Limb (tissue), 2 donors: ENCODE measurements around the gene FADS3.
"Not testable (repeated sequence)": the region's sequence is repeated elsewhere in the genome, so short reads cannot be mapped to it uniquely, and the experiment has no call there.

Experiments used
- DNase-seq, 2 donors: peaks; one replicate each; pipeline ENCODE4 v3.0.0-alpha.2; 2016; ENCODE audit errors: extremely low spot score in 2 of 2

Gene FADS3

DNA sequence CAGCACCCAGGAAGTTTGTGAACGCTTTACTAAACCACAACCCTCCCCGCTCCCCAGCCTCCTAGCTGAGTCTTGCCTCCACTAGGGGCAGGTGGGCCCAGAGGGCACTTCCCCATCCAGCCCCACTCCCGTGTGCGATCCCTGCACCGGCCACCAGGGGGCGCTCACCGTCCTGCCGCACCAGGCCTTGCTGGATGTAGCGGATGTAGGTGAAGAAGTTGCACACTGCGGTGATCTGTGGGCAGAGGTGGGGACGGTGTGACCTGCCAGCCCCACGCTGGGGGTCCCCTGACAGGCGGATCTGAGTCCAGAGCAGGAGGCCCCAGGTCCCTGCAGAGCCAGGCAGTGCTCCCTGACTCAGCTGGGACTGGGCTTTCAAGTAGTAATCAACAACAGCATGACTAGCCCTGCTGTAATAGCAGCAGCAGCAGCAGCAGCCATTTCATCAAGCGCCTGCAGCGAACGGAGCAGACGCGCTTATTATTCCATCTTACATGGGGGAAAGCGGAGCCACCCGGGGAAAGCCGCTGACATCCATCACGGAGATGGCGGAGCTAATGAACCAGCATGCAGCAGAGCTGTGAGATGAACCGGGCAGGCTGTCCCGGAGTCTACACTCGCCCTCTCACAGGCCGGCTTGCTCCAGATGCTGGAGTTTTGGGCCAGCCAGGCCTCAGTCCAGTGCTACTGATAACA lies 7.9 kb upstream of the FADS3 start:
- peak; percentile 51 to 91 for DNase-seq

DNA sequence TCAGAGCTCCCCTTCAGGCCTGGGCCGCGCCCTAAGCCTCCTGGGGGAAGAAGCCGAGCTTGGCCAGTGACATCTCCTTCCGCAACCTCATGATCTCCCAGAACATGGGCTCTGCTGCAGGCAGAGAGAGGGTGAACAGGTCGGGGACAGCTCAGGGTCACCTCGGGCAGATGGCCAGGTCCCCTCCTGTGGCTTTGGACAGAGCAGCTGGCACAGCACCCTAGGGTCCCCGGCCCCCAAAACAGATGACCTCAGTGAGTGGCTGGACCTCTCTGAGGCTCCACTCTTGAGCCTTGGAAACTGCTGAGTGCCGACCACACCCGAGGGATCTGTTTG lies 6.9 kb upstream of the FADS3 start:
- DNase-seq = no peak

DNA sequence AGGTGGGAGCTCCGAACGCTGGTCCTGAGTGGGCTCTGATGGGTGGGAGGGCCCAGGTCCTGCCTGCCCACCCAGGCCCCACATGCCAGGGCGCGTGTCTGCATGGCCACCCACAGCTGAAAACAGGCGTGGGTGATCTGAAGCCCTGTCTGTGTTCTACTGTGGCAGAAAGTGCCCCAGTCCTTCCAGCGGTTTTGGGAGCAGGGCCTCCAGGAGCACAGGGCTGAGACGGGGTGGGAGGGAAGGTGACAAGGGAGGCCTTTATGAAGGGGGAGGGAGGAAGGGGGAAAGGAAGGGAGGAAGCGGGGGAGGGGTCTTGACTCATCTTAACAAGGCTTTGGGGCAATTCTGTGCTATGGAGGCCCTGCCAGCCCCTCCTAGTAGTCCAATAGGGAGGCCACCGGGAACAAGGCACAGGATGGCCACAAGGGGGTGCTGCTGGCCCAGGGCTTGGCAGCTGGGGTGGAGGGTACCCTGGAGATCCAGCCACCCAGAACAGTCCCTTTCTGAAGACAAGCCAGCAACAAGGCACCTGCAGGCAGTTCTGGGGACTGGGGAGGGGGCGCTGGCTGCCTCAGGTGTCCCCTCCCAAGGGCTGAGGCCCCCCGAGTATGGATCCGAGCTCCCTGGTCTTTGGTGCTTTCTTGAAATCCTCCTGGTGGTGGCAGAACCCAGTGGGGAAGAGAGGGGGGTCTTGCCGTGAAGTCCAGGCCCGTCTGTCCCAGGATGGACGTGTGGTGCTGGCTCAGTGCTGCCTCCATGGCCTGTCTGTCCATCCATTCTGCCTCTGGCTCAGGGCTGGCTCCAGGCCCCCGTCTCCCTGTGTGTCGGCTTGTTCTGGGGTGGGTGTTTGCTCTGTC lies 6.3 kb upstream of the FADS3 start:
- DNase-seq = peak in 1 of 2 donors; percentile 88

DNA sequence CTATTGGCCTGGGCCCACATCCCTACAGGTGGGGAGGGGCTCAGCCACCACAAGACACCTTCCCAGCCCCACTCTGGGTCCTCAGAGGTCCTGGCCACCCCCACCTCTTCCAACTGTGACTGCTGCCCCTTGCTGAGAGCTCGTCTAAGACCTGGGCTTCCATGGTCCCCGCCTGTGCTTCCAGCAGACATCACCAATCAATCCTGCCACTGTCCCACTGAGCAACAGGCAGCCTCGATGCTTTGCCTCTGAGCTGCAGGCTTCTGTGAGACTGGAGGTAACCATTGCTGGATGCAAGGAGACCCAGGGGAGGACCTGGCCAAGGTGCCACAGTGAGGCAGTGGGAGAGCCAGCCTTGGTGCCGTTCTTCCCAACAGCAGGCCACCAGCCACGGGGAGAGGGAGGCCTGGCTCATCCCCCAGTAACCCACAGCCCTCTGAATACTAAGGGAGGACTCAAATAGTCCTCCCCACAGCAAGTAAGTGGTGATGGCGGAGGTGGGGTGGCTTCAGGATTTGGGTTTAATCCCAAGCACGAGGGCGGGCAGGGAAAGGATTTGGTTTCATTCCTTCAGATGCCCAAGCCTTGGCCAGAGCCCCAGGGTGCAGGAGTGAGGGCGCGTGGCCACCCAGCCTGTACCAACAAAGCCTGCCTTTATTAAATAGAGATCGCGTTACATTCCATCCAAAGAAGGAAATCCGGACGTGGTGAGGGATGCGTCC lies 5.5 kb upstream of the FADS3 start:
- DNase-seq = no peak

DNA sequence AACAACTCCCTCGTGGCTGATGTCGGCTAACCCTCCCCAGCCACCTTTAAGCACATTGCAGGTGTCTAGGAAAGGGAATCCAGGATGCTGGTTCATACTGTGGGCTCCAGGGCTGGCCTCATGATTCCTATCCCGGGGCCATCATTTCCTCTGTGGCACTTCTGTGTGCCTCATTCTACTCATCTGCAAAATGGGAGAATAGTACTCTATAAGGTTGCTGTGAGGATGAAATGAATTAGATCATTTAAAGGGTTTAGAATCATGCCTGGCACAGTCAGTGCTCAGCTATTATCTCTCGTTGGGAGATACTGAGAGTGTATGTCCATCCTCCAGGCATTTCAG lies 4.3 kb upstream of the FADS3 start:
- no peak for DNase-seq

DNA sequence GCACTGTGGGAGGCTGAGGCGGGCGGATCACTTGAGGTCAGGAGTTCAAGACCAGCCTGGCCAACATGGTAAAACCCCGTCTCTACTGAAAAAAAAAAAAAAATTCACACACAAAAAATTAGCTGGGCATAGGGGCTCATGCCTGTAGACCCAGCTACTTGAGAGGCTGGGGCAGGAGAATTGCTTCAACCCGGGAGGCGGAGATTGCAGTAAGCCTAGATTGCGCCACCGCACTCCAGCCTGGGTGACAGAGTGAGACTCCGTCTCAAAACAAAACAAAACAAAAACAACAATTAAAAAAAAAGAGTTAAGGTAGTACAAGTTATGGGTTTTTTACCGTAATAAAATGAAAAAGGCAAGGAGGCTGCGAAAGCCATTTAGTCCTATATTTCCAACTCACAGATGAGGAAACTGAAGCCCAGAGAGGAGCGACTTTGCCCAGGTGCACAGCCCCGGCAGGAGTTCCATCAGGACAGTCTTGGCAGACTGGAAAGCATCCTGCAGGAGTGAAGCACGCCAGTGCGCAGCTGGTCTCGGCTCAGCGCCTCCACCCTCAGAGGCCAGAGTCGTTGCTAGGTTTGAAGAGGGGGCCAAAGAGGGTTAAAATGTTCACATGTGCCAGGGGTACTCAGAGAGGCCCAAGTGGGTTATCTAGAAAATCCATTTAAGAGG lies 3.8 kb upstream of the FADS3 start:
- DNase-seq = no peak

DNA sequence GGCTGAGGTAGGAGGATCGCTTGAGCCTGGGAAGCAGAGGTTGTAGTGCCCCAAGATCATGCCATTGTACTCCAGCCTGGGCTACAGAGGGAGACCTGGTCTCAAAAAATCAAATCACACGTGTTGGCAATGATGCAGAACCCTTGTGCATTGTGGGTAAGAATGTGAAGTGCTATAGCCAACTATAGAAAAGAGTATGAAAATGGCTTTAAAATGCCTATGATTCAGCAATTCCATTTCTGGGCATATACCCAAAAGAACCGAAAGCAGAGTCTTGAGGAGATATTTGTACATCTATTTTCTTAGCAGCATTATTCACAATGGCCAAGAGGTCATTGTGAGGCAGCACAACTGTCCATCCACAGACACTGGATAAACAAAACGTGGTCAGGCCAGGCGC lies 2.6 kb upstream of the FADS3 start:
- DNase-seq = peak in 1 of 2 donors; percentile 28

DNA sequence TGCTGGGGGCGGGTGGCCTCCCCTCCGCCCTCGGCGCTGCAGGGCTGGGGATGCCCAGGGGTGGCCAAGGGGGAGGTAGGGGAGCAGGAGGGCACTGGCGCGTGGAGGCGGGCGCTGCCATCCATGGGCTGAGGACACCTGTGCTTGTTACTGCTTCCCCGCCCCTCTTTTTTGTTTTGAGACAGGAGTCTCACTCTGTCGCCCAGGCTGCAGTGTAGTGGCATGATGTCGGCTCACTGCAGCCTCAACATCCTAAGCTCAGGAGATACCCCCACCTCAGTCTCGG lies 683 bp upstream of the FADS3 start:
- DNase-seq = no peak

DNA sequence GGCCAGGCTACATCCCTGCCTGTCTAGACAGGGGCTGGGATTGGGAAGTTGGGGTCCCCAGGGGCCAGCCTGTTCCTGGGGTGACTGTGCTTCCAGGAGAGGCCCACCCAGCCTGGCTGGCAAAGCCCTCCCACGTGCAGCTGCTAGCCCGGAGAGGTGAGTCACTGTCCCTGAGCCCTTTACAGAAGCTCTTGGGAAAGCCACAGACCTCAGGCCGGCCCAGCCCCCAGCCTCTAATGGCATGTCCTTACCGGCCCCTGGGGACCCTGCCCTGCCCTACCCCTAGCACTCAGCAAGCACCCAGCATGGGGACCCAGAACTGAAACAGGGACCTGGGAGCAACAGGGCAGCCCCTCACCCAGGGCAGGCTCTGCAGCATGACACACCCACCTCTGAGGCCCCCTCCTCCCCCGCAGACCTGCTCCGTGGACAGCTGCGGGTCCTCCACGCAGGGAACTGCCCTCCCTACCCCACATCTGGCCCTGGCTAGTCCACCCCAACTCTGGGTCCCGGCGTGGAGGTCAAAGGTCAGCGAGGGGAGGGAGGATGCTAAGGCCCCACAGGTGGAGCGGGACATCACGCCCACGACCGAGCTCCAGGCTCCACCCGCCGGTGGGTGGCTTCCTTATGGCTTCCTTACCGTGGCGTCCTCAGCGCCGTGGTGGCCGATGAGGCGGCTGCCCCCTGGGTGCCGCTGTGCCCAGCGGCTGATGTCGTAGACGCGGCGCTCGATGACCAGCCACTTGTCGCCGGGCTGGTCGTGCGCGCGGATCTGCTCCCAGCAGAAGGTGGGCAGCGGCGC lies 615 bp downstream of the FADS3 start:
- peak in 1 of 2 donors; percentile 60 for DNase-seq

DNA sequence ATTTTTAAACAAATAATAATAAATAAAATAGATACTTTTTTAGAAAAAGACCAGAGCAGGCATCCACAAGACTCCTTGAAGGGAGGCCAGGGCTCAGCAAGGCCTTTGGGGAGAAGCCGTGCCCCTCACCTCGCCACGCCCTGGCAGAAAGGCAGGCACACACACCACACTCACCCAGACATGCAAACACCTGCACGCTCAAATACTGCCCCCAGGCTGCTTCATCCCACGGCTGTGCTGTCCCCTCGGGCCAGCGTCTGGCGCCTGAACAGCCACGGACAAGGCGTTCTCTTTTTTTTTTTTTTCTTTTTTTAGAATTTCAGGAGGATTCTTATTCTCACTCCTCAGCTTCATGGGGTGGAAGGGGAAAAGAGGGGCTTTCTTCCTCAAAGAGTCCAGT lies 1.5 kb downstream of the FADS3 start:
- DNase-seq = no peak

DNA sequence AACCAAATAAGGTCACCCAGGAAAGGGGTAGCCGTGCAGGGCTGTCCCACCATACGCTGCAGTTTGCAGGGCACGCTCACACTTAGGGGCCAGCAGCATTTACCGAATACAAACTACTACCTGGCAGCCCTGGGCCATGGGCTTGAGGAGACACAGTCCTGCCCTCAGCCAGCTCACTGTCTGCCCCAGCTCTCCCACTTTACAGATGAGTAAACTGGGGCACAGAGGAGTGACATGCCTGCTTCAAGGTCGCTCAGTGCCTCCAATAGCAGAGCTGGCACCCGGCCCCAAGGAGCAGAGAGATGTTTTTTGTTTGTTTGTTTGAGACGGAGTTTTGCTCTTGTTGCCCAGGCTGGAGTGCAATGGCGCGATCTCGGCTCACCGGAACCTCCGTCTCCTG lies 2.8 kb downstream of the FADS3 start:
- DNase-seq = no peak

DNA sequence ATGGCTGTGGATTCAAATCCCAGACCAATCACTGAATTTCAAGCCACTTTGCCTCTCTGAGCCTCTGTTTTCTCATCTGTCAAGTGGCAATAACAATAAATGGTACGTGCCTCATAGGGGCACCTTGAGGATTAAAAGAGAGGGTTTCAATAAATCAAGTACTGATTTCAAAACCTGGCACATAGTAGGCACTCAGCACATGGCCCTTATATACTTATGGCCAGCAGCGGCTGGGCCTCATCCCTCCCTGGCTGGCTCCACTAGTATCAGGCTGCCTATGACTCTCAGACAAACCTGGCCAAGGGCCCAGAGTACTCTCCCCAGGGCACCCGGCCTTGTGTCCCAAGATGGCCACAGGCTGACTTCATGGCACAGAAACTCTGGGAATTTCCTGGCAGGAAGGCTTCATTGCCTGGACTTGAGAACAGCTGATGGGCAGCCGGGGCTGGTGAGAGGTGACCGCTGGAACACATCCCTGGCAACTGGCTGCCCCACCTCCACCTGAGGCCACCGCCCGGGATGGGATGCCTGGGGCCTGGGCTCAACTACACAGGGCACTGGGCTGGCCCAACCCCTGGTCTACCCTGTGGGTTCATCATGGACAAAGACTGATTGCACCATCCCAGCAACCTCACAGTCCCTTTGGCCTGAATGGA lies 3.4 kb downstream of the FADS3 start:
- DNase-seq = no peak

DNA sequence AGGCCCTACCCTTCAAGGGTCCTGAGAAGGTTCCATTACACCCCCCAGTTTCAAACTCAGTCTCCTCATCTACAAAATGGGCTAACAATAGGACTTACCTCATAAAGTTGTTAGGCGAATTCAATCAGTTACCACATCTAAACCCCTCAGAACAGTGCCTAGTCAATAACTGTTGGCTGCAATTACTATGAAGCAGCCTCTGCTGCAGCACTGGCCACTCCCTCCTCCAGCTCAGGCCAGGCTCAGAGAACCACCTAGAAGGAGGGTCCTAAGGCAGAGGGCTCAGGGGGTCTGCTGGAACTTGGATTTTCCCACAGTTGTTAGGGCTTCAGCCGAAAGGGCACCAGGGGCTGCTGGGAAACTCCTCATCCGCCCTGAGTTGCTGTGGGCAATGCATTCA lies 4.7 kb downstream of the FADS3 start:
- no peak for DNase-seq

DNA sequence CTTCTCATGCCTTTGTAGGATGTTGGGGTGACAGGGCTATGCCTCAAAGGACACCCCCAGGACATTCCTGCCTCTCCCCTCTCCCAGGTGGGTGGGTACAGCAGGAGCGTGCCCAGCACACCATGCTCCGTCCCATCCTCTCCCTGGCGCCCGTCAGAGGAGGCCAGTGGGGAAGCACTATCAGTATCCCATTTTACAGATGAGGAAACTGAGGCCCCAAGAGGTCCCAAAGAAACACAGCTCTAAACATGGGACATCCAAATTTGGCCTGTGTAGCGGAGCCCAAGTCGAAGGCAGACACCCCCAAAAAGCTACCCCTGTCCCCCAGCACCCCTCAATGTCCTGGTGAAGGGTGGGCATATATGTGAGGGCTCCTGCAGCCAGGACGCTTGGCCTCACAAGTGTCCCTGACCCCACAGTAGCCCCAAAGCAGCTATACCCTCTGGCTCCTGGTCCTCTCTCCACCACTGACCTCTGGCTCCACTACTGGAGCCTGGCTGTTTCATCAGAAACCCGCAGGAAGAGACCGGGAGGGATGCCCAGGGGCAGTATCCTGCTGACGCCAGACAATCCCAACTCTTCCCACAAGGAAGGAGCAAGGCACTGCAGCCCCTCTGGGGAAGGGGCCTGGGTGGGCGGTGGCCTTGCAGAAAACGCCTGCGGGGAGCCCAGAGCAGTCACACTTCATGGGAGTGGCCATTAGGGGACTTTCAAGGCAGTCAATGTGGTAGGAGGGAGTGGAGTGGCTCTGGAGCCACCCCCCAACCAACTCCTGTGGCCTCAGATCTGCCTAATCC lies 5.4 kb downstream of the FADS3 start:
- no peak for DNase-seq

DNA sequence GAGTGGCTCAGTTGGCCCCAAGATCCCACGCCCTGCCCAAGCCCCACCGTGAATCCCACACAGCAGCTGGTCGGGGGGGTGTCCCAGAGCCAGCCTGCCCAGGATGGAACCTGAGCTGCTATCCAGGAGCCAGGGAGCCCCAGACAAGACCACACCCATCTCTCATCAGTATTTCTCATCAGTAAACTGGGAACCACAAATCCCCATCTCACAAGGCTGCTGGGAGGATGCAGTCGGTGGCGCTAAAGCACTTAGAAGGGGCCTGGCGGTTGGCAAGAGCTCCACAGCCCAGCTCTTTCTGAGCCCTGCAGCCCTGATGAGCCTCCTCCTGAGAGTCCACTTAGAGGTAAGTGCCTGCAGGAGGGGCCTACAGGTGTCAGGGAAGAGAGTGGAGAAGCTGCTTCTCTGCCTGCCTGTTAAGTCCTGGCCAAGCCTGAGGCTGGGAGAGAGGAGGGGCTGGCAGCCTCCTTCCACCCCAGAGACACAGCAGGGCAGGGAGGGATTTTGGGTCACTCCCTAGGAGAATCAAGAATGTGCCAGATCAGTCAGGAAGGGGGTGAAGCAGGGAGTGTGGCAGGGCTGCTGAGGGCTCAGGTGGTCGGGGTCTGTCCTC lies 6.1 kb downstream of the FADS3 start:
- DNase-seq = no peak

DNA sequence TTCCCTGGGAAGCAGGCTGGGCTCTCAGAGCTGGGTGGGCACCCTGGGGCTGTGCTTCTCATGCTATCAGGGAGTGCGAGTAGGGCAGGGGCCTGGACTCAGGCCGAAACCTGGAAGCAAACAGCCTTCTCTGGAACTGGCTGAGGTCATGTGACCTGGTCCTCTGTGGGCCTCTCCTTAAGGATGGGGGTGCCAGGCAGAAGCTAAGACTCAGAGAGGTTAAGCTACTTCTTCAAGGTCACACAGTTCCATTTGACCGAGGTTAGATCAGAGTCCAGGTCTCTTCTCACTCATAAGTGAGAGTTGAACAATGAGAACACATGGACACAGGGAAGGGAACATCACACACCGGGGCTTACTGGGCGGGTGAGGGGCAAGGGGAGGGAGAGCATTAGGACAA lies 7.4 kb downstream of the FADS3 start:
- DNase-seq = no peak

DNA sequence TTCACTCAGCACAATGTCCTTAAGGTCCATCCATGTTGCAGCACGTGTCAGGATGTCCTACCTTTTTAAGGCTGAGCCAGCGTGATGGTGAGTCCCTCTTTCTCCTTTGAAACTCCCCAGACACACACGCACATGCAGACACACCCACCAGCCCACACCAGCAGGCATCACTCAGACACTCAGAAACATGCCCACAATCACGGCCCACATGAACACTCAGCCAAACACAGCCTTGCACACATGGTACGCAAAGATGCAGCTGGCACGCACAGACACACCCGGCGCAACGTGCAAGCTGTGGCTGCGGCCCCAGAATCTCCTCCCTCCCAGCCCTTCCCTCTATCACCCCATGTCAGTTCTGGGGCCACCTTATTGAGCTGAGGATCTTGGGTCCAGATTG lies 8.0 kb downstream of the FADS3 start:
- DNase-seq = no peak

DNA sequence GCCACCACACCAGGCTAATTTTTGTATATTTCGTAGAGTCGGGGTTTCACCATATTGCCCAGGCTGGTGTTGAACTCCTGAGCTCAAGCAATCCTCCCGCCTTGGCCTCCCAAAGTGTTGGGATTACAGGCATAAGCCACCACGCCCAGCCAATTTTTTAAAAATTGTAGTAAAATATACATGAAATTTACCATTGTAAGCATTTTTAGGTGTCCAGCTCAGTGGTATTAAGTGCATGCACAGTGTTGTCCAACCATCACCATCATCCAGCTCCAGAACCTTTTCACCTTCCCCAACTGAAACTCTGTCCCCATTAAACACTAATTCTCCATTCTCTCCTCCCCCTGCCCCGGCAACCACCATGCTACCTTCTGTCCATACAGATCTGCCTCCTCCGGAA lies 8.5 kb downstream of the FADS3 start:
- DNase-seq = no peak

DNA sequence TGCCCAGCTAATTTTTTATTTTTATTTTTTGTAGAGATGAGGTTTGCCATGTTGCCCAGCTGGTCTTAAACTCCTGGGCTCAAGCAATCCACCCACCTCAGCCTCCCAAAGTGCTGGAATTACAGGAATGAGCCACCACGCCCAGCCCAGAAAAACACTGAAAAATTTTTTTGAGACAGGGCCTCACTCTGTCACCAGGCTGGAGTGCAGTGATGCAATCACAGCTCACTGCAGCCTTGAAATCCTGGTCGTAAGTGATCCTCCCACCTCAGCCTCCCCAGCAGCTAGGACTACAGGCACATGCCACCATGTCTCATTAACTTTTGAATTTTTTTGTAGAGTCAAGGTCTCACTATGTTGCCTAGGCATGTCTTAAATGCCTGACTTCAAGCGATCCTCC lies 9.1 kb downstream of the FADS3 start:
- not testable (repeated sequence) for DNase-seq

DNA sequence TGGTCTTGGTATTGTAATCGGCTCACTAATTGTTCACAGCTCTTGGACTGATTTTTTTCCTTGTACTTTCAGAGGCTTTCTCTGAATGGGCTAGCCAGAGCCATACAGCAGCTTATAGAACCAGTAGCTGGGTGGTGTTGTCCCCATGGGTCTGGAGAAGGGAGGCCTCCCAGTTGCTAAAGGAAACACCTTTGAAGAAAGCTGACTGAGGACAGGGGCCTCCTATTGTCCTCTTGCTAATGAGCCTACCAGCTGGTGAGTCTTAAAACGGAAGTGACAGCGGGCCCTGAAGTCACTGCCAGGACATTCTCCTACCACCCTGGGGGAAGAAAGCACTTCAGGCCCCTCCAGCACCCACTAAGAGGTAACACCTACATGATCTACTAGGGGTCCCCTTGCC lies 9.9 kb downstream of the FADS3 start:
- no peak for DNase-seq
